ENCODE measurements around the gene SLF1.
"Not testable (repeated sequence)": the region's sequence is repeated elsewhere in the genome, so short reads cannot be mapped to it uniquely, and the experiment has no call there.

The SLF1 gene

DNA sequence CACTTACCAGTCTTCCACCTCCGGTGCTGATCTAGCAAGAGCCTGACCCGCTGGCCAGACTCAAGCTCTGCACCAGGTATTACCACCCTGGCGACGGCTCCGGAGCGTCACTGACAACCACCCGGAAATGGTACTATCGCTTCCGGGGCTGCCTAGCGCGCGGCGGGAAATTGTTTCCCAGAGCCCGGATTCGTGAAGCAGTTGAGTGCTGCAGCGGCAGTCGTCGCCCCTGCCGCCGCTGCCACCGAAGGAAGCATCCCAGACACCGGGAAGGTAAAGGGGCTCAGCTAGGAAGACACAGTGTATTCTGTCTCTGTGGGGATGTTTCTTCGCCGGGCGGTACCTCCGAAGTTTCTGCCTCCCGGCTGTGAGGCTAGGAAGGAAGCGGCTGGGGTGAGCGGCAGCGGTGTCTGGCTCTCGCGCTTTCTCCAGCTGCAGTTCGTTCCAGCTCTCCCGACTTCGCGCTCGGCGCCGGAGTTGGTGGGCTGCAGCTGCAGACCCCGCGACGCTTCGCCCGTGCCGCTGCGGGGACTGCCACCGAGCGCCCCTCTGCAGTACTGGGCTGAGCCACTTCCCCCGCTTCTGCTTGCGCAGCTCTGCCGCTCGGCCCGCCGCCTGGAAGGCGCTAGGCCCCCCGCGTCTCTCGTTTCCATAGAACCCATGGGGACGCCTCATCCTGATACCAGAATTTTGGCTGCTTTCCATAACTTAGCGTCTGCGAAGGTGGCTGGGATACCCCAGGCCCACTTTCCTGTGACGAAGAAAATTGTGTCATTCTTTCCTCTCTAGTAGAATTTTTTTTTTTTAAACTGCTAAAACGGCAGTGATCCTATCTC is at the start of gene SLF1, which contains the start of gene KIAA0825:
SLF1 (plus strand) TSS at position 177 of the 836 bp plus-strand sequence. CDS start 10,142 bp downstream, outside the sequence.
KIAA0825 (minus strand) TSS at position 112 of the 836 bp plus-strand sequence. CDS start 81,478 bp downstream, outside the sequence.
- DNase-seq (ENCODE audit: low read depth): peak; percentile 82

DNA sequence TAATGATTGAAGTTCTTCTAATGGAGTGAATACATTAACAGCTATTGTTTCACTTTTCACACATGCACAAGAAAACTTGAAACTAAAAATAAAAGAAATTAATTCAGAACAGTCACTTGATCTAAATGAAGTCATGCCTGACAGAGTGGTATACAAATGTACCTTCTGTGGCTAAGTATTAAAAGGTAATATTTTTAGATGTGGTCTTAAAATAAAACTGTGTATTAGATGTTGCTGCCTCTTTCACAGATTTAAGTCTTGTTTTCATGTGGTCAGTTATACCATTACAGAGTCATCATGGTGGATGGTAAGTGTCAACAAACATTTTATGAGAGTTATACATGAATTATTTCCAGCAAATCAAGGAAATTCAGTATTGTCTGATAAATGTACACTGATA is 47.1 kb upstream of the SLF1 start:
- no peak for DNase-seq (ENCODE audit: low read depth)

DNA sequence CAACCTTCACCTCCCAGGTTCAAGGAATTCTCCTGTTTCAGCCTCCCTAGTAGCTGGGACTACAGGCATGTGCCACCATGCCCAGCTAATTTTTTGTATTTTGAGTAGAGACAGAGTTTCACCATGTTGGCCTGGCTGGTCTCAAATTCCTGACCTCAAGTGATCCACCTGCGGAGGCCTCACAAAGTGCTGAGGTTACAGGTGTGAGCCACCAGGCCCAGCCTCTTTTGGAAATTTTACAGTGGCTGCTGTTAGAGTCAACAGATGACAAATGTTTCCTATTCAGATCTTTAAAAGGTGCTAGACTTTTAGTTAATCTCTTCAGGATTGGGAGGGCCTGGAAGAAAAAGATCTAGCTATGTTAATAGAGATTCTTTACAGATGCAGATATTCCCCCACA is 45.1 kb upstream of the SLF1 start:
- DNase-seq (ENCODE audit: low read depth): not testable (repeated sequence)

DNA sequence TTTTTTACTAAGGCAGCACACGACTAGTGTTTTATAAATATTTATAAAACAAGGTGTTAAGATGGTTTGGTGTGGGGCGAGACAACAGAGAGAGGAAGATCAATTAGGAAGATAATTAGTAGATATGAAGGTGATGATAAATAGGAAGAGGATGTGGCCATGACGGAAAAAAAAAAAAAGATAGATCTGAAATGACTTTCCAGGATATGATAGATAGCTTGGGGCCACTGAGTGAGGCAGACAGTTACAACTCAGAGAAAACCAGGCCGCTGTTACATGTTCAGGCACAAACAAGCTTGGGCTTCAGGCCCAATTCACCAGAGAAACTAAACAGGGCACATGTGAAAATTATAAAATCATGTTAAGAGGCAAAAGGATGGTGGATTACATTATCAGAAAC is 43.3 kb upstream of the SLF1 start:
- DNase-seq (ENCODE audit: low read depth): no peak

DNA sequence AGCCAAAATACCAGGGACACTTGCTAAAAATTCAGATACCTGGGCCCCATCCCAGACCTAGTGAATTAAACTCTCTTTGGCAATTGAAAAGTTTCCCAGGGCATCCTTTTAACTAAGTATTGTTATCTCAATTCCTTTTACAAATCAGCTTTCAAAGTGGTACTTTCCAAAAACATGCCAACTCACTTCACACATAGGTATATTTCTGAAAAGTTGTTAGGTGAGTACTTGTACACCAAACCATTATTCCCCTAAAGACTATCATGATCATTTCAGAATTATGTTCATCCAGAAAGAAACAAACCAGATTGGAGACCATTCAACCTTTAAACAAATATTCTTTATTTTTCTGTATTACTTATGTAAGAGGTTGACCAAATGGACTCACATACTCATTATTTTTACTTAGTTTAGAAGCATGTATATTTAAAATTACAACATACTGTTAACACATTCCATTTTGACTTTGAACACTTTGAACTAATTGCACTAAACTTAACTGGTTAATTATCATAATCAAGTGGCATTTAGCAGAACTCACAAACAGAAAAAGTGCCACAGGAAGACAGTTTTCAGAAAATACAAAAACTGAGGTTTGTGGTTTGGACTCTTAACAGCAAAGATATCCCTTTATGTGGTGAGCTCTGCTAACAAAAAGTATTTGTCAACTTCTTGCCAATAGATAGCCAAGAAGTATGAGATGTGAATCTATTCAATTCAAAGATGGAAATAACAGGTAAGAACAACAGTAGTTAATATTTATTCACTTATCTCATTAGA is 40.8 kb upstream of the SLF1 start:
- no peak for DNase-seq (ENCODE audit: low read depth)

DNA sequence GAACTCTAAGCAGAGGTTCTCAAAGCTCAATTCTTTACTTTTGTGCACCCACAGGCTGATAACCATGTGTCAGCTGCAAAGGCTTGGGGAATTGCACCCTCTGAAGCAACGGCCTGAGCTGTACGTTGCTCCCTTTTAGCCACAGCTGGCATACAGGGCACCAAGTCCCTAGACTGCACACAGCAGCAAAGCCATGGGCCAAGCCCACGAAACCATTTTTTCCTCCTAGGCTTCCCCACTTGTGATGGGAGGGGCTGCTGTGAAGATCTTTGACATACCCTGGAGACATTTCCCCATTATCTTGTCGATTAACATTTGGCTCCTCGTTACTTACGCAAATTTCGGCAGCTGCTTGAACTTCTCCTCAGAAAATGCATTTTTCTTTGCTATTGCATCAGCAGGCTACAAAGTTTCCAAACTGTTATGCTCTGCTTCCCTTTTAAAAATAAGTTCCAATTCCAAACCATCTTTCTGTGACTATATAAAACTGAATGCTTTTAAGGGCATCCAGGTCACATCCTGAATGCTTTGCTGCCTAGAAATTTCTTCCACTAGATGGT is 23.1 kb upstream of the SLF1 start:
- no peak for DNase-seq (ENCODE audit: low read depth)

DNA sequence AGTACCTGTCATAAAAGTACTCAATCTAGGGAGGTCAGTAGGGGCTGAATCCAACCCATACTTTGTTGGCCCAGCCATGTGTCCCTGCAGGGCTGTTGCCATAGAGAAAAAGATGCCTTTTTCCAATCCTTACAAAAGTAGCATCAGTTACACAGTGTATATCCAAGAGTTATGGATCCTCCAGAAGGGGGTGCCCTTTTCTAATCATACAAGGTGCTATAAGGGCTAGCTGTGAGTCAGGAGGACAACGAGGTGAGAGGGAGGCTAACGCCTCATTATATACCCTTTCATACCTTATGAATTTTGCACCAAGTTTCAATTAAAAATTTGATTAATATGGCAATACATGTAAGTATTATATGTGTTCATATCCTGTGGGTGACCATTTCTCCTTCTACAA is 4.9 kb upstream of the SLF1 start:
- no peak for DNase-seq (ENCODE audit: low read depth)

DNA sequence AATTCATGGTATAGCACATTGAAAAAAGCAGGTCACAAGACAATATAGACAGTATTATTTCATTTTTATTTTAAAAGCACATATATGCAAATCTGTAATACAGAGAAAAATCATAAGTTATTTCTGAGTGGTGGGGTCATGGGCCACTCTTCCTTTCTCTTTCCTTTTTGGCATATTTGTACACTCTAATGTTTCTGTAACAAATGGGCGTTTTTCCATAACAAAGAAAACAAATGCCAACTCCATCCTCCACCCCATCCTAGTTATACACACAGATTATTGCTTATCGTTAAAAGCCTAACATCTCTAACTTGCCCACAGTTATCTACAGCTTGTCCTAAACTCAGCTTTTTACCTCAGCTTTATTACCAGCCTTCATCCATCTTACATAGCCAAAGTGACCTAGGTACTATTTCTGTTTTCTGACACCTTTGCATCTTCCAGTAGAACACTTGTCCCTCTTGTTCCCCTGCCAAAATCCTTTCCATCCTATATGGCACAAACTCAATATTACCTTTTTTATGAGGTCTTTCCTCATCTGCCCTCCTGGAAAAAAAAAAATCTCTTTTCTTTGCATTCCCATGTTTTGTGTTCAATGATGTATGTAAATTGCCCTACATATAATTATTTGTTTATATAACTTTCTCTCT is 4.2 kb upstream of the SLF1 start:
- no peak for DNase-seq (ENCODE audit: low read depth)

DNA sequence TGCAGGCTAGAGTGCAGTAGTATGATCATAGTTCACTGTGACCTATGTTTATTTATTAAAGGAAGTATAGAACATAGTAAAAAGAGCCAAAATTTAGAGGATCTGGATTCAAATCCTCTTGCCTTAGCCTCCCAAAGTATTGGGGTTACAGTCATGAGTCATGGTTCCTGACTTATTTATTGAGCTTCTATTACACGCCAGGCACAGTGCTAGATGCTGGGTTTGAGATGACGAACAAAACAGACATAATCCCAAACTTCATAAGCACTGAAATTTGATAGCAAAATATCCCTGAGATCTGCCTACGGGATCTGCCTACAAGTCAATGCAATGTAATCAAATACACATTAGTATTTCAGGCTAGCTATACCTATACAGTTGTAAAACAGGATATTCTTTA is 2.6 kb upstream of the SLF1 start:
- no peak for DNase-seq (ENCODE audit: low read depth)

DNA sequence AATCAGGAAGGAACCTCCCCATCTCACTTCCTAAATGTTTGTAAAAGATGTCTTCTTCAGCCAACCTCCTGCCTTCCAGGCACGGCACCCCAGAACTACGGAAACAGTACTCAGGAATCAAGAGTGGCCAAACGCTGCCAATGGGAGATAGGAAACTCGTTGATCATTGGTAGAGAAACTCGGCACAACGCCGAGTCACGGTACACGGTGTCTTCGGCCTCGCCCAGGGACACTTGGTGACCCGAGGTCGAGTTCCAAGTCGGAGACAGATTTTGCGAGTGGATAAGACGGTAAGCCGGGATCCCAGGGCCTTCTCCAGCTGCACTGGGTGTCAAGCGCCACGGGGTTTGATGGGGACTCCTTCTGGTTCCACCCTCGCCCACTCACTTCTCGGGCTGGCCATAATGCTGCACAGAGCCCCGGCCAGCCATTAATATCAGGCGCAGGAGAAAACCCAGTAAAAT is 408 bp upstream of the SLF1 start:
- no peak for DNase-seq (ENCODE audit: low read depth)

DNA sequence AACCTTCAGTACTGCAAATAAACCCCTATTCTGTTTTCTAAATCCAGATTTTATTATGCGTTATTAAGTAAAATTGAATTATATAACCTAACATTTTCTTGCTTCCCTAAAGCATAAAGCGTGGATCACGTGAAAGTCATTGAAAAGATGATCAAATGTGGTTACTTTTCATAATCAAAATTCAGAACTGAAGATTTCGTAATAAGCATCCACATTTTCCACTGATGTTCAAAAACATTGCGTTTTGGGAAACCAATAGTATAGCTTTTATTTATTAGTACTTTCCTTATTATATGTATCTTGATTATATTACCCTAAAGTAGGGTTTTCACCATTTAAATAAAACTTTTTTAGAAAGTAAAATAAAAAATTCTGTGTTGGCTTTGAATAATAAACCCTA is 1.8 kb downstream of the SLF1 start:
- DNase-seq (ENCODE audit: low read depth): no peak

DNA sequence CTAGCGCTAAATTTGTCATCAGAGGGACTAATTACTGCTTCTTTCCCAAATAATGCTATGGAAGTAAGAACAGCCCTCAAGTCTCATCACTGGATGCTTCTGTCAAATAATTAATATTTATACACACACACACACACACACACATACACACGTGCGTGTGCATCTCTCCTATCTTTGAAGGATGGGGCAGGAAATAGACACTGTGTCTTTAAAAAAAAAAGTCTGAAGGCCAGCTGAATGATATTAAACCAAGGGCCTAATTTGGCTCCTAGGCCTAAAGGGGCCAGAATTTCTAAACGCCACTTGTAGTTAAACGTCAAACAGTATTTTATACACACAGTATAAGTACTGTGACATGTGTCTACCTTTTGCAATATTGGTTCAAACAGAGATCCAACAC is 3.3 kb downstream of the SLF1 start:
- no peak for DNase-seq (ENCODE audit: low read depth)

DNA sequence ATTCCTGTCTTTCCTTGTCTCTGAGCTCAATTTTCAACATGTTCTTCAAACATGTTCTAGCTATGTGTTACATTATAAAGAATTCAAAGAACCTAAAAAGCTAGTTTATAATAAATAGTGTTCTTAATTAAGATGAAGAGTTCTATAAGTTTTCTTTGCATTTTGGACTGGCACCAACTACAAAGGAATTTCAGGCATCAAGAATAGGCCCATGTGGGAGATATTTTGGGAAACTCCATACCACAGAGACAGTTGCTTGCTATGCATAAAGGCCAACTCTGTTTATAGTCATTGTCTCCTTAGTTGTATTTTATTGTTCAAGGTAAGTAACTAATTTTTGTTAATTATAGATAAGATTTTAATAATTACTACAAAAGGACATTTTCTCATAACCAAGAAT is 4.5 kb downstream of the SLF1 start:
- DNase-seq (ENCODE audit: low read depth): no peak

DNA sequence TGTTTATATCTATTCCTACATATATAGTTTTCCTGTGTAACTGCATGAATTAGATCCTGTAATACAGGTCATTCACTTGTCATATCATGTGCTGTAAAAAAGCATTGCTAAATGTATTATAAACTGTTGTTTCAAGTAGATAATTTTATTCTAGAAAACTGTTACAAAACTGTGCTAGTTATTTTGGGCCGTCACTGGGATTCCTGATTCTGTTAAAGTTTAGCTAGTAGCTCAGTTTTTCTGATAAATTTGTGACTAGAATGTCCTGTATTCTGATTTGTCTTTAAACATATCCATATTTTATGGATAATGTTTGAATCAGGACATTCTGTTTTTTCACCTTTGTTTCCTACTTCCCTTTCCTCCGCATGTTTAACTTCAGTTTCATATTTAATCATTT is 5.4 kb downstream of the SLF1 start:
- no peak for DNase-seq (ENCODE audit: low read depth)

DNA sequence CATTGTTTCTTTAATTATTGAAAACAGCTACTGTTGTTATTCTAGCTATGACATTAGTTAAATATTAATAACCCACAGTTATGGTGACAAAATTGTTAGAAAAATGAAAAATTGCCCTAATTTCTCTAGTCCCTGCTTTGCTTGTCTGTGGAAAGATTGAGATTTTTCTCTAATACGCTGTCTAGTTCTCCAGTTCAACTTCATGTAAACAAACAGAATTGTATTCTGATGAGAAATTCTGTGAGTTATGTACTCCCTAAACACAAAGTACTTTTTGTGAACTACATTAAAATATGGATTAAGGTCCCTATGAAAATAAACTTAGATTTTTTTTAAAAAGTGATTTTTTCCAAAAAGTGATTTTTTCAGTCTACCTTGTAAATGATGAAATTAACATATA is 8.7 kb downstream of the SLF1 start:
- no peak for DNase-seq (ENCODE audit: low read depth)

DNA sequence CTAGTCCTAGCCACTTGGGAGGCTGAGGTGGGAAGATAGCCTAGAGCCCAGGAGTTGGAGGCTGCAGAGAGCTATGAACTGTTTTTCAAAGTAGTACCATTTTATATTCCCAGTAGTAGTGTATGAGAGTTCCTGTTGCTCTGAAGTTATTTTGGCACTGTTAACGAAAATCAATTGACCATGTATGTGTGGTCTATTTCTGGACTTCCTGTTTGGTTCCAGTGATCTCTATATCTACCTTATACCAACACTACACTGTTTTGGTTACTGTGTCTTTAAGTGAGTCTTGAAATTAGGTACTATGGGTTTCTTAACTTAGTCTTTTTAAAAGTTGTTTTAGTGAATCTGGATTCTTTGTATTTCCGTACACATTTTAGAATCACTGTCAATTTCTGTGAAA is 13.6 kb downstream of the SLF1 start:
- DNase-seq (ENCODE audit: low read depth): no peak

DNA sequence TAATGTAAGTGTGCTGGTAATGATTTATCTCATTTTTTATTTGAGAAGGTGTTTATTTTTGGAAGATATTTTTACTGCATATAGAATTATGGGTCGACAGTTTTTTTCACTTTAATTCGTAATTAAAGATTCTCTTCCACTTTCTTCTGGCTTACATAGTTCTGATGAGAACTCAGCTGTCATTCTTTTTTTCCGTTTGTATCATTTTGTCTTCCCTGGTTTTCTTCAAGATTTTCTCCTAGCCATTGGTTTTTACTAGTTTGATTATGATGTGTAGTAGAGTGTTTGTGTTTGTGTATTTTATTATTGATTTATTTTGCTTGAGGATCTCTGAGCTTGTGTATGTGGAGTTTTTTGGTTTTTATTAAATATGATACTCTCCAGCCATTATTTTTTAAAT is 21.7 kb downstream of the SLF1 start:
- no peak for DNase-seq (ENCODE audit: low read depth)

DNA sequence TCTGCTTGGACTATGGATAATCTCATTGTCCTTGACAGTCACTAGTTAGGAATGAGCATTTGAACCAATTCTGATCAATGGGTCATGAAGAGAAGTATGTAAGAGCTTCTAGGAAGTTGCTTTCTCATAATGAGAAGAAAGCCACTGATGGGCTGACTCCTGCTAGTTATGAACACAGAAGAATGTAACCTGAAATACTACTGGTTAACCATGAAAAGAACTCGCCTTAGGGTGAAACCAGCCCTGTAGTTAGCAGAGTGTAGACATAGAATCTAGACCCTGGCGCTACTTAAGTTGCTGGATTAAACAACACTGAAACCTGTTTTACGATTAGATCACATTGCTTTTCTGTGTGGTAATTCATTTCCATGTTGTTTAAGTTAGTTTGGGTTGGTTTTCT is 26.6 kb downstream of the SLF1 start:
- DNase-seq (ENCODE audit: low read depth): no peak

DNA sequence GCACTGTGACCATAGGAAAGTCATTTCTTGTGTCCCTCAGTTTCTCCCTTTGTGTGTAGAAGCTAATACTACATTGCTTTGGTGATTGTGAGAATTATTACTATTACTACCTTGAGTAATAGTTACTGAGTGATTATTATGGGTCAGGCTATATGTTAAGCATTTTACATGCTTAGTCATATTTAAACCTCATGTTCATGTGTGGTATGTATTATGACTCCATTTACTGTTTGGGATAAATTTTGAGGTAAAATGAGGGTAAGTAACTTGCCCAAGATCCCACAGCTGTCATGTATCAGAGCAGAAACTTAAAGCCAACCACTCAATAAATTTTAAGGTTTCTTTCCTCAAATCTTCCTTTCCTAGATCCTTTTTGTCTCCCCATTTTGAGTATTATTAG is 28.3 kb downstream of the SLF1 start:
- no peak for DNase-seq (ENCODE audit: low read depth)

DNA sequence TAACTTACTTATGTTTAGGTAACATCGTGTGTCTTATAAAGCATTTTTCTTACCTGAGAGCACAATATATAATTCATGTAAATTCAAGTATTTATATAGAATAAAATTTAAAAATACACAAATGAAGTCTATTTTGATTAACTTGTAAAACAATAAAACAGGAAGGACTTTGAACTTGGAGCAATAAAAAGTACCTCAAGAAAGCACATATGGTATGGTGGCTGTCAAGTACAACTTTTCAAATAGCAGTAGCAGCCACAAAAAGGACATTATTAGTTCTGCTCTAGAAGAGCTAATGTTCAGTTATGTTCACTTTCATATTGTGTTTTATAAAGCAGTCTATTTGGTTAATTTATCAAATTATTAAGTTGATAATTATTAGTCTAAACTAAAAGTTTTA is 31.4 kb downstream of the SLF1 start:
- DNase-seq (ENCODE audit: low read depth): no peak

DNA sequence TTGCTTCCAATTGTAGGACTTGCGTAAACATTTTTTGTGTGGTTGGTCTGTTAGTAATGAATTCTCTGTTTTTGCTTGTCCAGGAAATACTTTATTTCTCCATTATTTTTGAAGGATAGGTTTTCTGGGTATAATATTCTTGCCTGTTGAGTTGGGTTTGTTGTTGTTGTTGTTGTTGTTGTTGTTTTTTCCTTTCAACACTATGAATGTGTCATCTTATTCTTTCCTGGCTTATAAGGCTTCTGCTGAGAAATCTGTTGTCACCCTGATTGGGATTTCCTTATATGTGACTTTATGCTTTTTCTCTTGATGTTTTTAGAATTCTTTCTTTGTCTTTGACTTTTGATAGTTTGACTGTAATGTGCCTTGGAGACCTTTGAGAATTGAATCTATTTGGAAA is 39.8 kb downstream of the SLF1 start:
- no peak for DNase-seq (ENCODE audit: low read depth)

DNA sequence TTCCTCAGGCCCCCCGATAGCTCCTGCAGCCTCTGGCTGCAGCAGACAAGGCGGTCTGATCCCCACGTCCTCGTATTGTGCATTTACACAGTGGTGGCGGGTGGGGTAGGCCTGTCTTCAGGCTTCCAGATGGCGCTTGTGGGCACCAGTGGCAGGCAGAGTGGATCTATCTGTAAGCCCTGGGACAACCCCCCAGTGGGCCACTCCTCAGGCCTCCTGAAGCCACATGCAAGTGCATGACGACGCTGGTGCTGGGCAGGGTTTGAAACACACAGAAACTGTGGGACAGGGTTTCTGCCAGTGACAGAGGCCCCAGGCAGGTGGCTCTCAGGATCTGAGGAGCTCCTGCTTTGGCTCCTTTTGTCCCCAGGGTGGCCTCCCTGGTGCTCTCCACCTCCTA is 42.0 kb downstream of the SLF1 start:
- DNase-seq (ENCODE audit: low read depth): no peak

All from activated T-cell treated with anti-CD3 and anti-CD28 coated beads for 48 hours (primary cell).